ENCODE data around the gene JMJD1C. TPM values are rescaled to one million over a fixed set of nuclear protein-coding genes. Genes with fewer than 3 reads are reported as not detected.
"Not testable (repeated sequence)": the region's sequence is repeated elsewhere in the genome, so short reads cannot be mapped to it uniquely, and the experiment has no call there.

Gene JMJD1C
- total RNA-seq, 1 donor from 2014 or later = 89.2 TPM

DNA sequence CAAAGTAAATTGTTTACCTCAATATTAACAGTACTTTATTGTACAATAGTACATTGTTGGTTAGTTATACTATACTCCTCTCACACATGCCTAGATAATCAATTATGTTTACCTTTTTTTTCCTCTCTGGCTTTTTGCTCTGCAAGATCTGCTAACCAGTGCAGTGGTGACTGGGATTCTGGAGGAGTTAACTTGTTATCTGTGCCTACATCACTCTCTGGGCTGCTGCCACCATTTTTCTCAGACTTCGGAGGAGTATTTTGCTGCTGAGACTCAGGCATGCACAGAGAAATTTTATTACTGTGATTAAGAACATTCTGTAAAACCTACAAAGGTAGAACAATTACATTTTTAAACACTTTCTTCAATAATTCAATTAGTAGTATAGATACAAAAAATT lies 273.0 kb downstream of the JMJD1C start:
- no peak for DNase-seq (ENCODE audit: low spot score)

- no peak for DNase-seq (ENCODE audit: low spot score)
Observed at GRCh38 chr10:63175534-63175933, 290.2 kb downstream of the JMJD1C start.

GRCh38 chr10:63173468-63174232 lies 292.1 kb downstream of the JMJD1C start:
- DNase-seq (ENCODE audit: low spot score) = no peak

GRCh38 chr10:63171926-63172325 lies 293.9 kb downstream of the JMJD1C start:
- DNase-seq (ENCODE audit: low spot score) = no peak

DNA sequence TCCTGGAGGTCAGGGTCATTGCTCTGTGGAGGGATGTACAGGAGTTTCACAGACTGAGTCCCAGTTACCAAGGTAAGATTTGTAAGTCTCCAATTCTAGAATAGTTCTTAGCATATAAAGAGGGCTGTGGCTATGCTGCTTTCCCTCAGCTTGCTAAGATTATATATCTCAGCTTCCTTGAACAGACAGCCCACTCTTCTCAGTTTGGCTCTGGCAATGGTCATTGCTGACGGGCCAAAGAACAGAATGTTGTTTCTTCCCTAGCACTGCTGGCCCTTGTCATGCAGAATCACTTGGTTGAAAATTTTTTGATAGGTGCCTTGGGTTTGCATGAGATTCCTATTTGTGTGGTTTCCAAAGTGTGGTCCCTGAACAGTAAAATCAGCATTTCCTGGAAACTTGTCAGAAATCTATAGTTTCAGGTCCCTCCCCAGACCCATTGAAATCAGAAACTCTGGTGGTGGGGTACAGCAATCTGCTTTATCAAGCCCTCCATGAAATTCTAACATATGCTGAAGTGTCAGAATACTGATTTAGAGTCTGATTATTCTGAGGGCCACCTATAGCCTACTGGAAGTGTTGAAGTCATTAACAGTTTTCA lies 294.4 kb downstream of the JMJD1C start:
- DNase-seq (ENCODE audit: low spot score) = no peak

GRCh38 chr10:63169624-63170023 lies 296.2 kb downstream of the JMJD1C start:
- no peak for DNase-seq (ENCODE audit: low spot score)

GRCh38 chr10:63168821-63169462 lies 296.8 kb downstream of the JMJD1C start:
- DNase-seq (ENCODE audit: low spot score) = no peak

GRCh38 chr10:63166742-63167258 lies 299.0 kb downstream of the JMJD1C start:
- no peak for DNase-seq (ENCODE audit: low spot score)

- DNase-seq (ENCODE audit: low spot score) = no peak
Observed at GRCh38 chr10:63165249-63165648, 300.5 kb downstream of the JMJD1C start.

- no peak for DNase-seq (ENCODE audit: low spot score)
Observed at GRCh38 chr10:63164166-63164623, 301.6 kb downstream of the JMJD1C start.

- DNase-seq (ENCODE audit: low spot score) = no peak
Observed at GRCh38 chr10:63161592-63161991, 304.2 kb downstream of the JMJD1C start.

DNA sequence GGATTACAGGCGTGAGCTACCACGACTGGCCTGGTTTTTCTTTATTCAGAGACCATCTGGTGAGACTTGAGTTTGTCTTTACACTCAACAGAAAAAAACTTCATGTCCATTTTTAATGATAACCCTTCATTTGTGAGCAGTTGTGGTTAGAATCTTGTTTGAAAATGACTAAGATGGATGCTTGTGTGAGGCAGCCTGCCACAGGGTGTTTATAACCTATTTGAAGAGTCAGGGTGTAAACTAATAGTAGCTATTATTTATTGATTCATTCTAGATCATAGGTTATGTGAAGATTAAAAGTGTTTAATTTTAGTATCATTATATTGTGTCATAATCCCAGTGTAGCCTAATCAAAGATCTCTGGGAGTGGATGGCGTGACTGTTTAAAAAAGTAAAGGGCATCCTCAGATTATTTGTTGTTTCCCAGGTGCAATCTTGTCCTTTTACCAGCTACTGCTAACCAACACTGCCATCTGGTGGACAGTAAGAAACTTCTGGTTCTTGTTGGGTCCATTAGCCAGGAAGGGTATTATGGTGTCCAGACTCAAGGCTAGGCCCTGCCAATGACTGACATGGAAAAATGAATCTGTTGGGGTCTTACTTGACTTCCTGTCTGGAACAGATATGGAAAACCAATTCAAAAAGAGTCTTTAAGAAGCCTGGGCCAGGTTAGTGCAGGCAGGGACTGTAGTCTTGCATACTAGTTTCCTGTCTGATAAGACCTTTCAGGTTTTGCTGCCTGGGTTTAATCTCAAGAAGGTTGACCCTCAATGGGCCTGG lies 307.7 kb downstream of the JMJD1C start:
- no peak for DNase-seq (ENCODE audit: low spot score)

DNA sequence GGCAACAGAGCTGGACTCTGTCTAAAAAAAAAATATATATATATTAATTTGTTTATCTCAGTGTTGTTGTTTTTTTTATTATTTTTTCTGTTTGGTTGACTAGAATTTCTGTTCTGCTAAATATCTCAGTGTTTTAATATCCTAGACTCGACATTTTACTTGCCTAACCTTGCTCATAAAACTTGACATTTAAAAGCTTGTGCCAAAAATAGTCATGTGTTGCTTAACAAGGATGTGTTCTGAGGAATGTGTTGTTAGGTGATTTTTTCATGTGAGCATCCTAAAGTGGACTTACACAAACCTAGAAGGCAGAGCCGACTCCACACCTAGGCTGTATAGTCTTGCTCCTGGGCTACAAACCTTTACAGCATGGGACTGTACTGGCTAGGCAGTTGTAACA lies 309.5 kb downstream of the JMJD1C start:
- no peak for DNase-seq (ENCODE audit: low spot score)

- no peak for DNase-seq (ENCODE audit: low spot score)
Observed at GRCh38 chr10:63155388-63156020, 310.3 kb downstream of the JMJD1C start.

DNA sequence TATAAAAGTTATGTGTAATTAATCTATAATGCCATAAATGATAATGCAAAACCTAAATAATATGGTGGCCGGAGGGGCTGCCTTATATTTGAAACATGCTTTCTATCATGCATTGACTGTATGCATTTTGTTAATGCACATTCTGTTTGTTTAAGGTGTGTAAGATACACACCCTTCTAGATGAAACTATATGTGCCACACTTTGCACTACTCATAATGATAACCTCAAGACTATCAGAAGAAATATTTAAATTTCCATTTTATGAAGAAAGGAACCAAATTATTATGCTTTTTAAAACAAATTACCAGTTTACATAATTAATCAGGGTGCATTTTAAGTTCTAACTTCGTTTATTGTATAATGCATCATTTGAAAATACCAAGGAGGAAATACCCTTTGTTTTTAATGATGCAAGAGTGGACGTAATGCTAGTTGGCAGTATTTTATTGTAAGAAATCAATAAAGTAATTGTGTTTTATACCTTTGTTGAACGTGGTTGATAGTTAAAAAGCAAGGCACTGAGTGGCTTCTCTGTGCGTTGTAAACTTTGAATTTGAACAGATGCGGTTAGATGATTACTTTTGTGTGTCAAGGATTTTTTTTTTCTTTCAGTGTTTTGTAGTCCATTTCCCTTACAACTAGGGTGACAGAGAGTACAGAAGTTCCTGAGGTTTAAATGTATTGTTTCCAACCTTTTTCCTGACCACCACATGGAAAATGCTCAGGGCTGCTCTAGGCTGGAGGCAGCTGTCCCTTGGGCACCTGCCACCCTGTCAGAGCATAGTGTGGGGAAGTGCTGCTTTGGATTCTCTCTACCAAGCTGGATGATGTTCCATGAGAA lies 311.0 kb downstream of the JMJD1C start:
- no peak for DNase-seq (ENCODE audit: low spot score)

GRCh38 chr10:63153868-63154545 lies 311.8 kb downstream of the JMJD1C start:
- DNase-seq (ENCODE audit: low spot score) = not testable (repeated sequence)

GRCh38 chr10:63150745-63151144 lies 315.0 kb downstream of the JMJD1C start:
- no peak for DNase-seq (ENCODE audit: low spot score)

GRCh38 chr10:63146503-63146902 lies 319.3 kb downstream of the JMJD1C start:
- no peak for DNase-seq (ENCODE audit: low spot score)

- no peak for DNase-seq (ENCODE audit: low spot score)
Observed at GRCh38 chr10:63145782-63146181, 320.0 kb downstream of the JMJD1C start.

Data from mesenteric fat pad (tissue), 1 donor.